CD4-positive, alpha-beta T cell treated with Interleukin-2 at 100 ng/mL for 4 hours (primary cell): ENCODE measurements around the gene IL17RD.

Experiments
- DNase-seq: peaks from one replicate; pipeline ENCODE4 v3.0.0-alpha.2; 2020; ENCODE audit warnings: low spot score

IL17RD gene

DNA sequence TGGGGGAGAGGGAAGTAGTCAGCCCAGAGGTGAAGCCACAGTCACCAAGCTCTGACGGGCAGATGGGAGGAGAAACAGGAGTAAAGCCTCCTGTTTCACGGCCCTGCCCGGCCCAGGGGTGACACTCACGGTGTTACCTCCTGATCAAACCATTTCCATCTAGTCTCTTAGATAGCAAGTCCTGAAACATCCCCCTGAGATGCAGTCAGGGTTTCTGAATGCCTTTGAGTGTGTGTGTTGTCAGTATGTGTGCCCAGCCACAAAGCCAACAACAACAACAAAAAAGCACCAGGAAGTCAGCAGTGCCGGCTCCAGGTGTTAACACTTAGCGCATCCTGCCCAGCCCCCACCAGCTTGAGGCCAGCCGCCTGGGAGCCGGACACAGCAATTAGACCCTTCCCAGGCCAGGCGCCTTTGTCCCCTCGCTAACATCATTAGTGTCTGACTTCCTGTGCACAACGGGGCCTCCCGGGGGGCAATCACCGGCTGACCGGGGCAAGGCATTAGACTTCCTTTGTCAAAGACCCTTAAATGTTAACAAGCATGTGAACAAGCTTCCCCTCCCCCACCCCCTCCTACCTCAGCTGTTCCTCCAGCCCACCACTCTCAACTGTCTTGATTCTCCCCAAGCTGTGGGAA lies 34.5 kb downstream of the IL17RD start:
- DNase-seq: no peak

DNA sequence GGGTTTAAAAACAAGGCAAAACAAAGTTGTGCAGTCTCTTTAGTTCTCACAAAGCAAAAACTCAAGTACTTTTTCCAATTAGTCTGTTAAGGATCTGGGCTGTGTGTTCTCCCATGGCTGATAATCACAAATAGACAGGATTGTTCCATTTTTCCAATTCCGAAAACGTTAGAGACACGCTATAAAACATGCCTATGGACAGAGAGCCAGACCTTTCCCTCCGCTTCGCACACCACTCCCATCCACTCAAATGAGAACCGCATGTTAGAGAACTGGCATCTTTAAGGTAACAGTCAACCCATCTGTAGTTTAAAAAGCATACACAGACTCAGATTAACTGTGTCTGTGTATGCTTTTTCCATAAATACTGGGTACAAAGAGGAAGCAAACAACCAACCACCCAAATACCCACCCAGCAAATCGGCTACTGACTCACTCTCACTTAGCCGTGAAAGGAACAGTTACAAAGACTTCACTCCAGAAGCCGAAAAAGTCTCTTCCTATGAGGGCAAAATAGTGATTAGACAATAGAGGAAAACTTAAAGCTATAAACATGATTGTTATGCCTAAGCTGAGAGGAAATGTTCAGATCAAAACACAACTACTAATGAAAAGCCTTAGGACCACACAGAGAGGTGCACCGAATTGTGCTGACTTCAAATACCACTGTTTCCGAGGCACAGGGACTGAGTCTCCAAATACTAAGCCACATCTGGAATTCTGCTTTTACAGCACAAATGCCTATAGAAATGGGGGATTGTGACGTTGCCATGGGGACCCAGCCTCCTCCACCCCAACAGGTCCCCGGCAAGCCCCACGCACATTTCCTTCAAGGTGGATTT lies 36.1 kb downstream of the IL17RD start:
- no peak for DNase-seq

- no peak for DNase-seq
Observed at GRCh38 chr3:57127891-57128518, 37.1 kb downstream of the IL17RD start.

DNA sequence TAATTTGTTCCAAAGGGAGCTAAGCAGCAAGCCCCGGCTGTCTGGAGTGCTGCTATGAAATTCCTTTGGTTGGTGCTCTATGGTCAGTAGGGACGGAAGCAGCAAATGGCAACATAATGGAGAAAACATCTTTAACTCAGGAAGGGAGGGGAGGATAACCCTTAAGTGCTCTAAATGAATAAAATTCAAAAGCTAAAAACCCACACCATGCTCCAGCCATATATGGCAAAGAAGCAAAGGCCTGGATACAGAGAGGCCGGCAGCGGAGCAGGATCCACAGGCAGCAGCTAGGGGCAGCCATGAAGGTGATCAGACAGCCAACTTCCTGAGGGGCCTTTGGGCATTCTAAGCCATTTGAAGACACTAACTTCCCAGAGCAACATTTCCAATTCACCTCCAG lies 38.9 kb downstream of the IL17RD start:
- no peak for DNase-seq

DNA sequence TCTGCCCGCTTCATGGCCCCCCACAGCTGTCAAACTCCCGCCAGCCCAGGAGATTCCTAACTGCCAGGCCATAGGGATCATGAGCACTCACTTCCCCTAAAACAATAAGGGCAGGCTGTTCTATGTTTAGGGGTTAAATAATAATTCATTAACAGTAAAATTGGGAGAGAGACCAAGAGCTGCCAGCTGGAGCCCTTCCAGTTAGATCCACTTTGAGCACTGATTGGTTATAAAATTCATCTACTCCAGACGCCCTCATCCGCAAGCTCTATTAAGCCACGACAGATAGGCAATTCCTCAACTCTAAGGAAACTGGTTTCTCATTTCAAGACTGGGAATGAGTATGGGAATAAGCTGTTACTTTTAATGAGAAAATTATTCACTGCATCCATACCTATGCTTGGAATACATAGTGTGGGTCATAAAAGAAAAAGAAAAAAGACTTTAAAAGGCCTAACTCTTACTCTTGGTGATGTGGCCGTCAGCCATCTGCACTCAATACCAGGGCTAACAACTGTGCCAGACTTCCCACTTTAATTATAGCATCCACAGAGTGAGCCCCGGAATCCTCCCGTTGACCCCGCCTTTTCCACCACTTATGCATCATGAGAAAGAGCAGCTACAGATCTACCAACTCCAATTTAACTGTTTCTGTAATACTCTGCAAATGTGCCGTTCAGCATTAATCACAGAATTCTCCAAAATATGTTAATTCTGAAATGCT lies 44.5 kb downstream of the IL17RD start:
- DNase-seq: no peak

DNA sequence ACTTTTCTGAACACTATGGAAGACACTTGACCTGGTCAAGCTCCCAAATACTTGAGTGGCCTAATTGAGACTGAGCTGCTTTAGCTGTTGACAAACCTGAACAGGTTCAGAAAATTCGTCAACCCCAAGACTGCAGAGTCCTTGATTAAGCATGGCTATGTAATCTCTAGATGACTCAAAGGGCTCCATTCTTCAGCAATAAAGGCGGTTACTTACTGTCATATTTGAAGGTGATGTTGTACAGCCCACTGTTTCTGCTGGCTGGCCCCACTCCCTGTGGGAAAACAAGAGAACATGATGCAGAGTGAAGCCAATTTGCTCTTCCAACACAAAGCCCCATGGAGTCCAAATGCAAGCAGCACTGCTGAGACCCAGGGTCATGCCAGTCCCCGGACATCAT lies 45.1 kb downstream of the IL17RD start:
- DNase-seq: no peak

GRCh38 chr3:57118254-57118653 lies 46.9 kb downstream of the IL17RD start:
- no peak for DNase-seq

- DNase-seq: no peak
Observed at GRCh38 chr3:57116501-57116900, 48.7 kb downstream of the IL17RD start.

DNA sequence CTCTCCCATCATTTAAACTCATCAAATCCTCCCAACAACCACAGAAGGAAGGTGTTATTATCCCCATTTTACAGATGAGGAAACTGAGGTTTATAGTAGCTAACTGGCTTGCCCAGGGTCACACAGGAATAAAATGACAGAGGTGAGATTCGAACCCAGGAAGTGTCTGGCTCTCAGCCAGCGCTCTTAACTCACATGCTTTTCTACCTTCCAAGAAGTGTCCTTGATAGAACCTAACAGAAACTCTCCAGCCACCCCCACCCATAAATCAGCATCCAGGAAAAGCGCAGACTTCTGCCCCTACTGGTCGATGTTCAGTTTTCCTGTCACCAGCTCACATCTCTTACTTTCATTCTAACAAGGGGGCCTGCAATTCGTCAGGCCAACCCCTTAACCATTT lies 52.9 kb downstream of the IL17RD start:
- DNase-seq: no peak

DNA sequence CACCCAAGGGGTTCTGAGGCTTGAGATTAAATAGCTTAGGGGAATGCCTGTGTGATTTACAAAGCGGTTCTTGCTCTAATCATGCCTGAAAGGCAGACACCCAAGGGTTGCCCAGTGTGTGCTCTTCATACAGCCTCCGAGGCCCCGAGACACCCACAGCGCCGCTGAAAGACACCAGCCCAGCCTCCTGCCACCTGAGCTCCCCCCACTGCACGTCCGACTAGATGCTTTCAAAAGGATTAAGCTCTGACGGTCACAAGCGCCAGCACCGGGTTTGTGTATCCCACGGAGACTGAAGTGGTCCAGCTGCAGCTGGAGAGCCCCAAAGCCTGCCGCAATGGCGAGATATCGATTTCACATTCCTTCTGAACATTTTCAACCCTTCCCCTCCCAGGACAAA lies 54.4 kb downstream of the IL17RD start:
- DNase-seq: no peak

- no peak for DNase-seq
Observed at GRCh38 chr3:57110214-57110613, 54.9 kb downstream of the IL17RD start.

DNA sequence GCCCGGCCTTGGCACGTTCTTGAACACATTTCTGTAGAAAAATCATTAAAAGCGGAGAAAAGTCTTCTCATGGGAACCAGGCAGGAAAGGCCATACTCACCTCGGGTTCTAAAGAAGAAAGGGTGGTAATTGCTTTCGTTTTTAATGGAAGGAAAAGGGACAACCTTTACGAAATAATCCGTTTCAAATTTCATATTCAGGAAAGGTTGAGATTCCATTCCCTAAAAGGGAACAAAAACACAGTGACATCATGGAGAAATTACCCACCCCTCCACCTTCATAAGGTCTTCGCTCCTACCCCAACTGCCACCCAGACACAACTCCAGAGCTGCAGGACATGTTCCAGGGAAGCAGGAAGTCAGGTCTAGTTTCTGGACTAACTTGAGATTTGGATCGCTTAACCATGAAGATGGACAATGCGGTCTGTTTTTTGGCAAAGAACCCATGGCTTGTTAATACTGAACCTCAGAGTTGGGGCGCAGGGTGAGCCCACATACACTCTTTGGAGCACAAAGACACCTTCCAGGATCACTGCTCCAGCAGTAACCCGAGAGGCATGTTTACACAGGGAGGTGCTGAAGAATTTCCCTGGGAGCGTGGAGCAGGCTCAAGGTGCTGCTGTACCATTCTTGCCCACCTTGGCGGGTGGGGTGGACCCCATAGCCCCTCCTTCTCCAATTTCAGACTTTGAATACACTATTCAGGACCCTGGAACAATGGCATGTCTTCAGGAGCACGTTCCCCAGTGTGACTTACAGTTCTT lies 55.5 kb downstream of the IL17RD start:
- no peak for DNase-seq

DNA sequence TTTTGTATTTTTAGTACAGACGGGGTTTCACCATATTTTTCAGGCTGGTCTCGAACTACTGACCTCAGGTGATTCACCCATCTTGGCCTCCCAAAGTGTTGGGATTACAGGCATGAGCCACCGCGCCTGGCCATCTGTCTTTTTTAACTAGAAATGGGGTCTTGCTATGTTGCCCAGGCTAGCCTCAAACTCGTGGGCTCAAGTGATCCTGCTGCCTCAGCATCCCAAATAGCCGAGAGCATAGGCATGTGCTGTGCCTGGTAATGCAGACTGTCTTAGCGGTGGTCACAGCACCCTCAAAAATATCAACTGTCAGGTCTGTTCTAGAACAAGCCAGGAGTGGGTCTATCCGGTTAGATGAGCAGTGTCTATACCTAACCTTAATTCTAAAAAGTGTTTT lies 56.5 kb downstream of the IL17RD start:
- DNase-seq: no peak

- DNase-seq: no peak
Observed at GRCh38 chr3:57105585-57105984, 59.6 kb downstream of the IL17RD start.

DNA sequence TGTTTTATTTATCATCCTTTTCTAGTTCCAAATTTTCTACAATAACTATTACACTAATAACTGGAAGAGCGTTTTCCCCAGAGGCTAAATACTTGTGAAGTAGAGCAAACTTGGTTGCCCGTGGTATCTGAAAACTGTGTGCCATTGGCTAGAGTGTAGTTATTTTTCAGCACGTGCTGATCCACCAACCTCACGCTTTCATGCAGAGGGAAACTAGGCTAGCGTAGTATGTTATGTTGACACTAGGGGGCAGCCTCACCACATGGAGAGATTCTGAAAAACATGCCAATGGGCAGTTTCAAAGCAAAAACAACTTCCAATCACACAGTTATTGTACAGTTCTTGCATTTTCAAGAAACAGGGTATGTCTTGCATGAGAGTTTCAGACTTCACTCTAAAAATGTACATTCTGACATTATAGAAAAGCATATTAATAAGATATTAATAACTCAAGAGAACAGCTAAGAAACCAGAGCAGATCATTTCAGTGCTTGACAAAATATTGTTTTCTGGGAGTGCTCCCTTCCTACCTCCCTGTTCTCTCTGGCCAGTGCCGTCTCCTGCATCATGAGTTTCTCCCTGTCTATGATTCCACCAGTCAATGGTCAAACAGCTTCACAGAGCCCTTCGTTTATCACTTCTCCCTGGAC lies 65.0 kb downstream of the IL17RD start:
- peak; percentile 69 for DNase-seq

DNA sequence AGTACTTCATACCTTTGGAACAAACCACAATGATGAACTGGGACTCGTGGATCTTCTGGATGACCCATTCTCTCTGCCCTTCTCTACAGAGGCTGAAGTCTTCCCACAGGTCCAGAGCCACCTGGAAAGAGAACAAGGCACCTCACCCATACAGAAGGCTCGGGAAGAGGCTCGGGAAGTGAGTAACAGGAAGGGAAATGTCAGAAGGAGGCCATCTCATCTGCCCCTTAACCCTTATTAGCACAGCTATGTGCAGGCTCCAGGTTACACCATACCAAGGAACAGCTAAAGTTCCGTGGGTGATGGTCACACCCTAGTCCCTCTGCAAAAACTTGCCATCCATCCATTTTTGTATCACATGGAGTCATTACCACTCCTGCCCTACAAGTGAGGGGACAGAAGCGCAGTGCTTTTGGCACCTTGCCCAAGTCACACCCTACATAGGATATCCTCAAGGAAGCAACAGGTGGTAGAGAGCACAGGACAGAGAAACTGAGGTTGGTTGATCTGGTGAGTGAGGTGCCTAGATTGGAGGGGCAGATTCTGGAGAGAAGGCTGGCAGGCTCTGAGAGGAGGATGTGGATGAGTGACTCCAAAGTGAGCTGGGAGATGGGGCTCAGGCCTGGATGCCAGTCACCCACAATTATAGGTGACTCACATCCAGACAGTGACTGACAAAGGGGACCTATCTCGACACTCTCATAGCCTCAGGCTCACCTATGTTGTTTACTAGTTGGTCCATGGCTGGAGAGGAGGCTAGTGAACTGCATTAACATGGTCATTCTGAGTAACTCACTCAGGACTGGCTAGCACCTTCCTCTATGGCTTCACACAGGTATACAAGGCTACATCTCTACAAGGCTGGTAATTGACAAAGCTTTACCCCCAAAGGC lies 66.5 kb downstream of the IL17RD start:
- no peak for DNase-seq

- DNase-seq: no peak
Observed at GRCh38 chr3:57097536-57097935, 67.6 kb downstream of the IL17RD start.

DNA sequence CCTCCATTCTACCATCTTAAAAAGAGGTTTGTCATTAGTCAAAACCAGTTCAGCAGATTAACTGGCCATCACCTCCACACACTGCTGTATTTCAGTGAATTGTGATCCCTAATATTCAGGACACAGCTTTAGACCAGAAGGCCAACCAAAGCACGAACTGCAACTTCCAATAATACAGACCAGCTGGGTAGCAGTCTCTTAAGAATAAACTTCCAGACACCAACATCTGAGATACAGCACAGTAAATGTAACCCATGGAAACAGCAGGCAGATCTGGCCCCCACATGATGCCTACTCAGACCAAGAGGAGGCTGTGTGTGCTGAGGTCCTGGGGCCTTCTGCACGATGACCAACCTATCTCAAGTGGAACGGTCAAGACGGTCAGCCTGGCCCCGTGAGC lies 69.8 kb downstream of the IL17RD start:
- no peak for DNase-seq

- no peak for DNase-seq
Observed at GRCh38 chr3:57094575-57094974, 70.6 kb downstream of the IL17RD start.

DNA sequence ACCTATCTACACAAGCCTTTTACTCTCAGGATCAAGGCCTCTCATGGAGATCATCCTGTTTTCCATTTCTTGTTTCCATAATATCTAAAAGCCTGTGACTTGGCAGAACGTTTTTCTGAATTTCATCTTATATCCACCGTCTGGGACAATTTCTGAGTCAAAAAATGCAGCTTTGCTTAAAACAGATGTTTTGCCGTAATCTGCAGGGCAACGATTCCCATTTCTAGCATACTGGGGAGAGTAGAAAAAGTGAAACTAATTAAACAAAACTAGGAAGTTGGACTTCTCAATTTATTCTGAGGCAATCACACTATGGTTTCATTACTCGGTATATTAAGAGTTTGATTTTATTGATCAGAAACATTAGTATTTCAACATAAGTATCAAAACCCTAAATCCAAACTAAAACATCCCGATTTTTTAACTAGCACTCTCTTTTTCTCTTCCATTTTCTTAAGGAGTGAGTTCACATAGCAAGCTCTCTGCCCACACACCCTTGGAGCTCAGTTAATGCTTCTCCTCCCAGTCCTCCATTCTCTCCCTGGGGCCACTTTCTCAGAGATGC lies 71.1 kb downstream of the IL17RD start:
- no peak for DNase-seq
